ENCODE results near the gene NELL1.

DNA sequence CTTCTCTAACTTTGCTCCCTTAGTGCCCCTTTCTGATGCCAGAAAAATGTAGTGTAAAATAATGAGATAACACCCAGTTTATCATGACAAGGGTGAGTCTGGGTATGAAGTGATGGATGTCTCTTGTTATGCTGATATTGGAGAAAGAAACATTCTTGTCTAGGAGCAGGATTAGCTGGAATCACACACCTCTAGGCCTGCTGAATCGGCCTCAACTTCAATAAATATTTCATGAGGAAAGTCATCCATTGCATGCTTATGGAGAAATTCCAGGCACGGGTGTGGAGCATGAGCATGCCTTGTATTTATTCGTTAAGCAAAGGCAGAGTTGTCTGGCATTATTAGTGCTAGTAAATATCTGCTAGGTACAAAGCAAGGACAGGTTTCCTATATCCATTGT is 113.4 kb downstream of the NELL1 start:
- TF ChIP-seq, protein P1, sequence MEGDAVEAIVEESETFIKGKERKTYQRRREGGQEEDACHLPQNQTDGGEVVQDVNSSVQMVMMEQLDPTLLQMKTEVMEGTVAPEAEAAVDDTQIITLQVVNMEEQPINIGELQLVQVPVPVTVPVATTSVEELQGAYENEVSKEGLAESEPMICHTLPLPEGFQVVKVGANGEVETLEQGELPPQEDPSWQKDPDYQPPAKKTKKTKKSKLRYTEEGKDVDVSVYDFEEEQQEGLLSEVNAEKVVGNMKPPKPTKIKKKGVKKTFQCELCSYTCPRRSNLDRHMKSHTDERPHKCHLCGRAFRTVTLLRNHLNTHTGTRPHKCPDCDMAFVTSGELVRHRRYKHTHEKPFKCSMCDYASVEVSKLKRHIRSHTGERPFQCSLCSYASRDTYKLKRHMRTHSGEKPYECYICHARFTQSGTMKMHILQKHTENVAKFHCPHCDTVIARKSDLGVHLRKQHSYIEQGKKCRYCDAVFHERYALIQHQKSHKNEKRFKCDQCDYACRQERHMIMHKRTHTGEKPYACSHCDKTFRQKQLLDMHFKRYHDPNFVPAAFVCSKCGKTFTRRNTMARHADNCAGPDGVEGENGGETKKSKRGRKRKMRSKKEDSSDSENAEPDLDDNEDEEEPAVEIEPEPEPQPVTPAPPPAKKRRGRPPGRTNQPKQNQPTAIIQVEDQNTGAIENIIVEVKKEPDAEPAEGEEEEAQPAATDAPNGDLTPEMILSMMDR (IDR thresholded peaks at IDR 0.05; ENCODE audit: poor library complexity) = no peak
- TF ChIP-seq EZH2 (IDR thresholded peaks at IDR 0.05; ENCODE audit: borderline replicate concordance) (no peak), EZH2phosphoT487 (IDR thresholded peaks at IDR 0.05; ENCODE audit: low read depth, severe bottlenecking, unreplicated experiment) (no peak)

Measured in hepatocyte (in vitro differentiated cells).